Measurements from ENCODE around the gene CAV1.

CAV1 gene

Small RNA genes lying within 50 kb of the gene (small RNA-seq; reads per million reads assigned to genes)
- 0 reads per million in 2 experiments for gene AC006159.2
